GM18870 (cell line): ENCODE data around the gene PTPN3.
A peak's percentile ranks its signal among the peaks of the same experiment; 100 is the strongest.
"Not testable (repeated sequence)": the region's sequence is repeated elsewhere in the genome, so short reads cannot be mapped to it uniquely, and the experiment has no call there.

ENCODE experiments used
- ATAC-seq: cut with Tn5 transposase; IDR thresholded peaks from one replicate; pipeline ENCODE4 v1.9.1; 2021; ENCODE audit warnings: moderate library complexity; ENCODE audit not compliant: unreplicated experiment

Gene PTPN3

GRCh38 chr9:109403116-109403515 lies 95.0 kb downstream of the PTPN3 start:
- no peak for ATAC-seq

DNA sequence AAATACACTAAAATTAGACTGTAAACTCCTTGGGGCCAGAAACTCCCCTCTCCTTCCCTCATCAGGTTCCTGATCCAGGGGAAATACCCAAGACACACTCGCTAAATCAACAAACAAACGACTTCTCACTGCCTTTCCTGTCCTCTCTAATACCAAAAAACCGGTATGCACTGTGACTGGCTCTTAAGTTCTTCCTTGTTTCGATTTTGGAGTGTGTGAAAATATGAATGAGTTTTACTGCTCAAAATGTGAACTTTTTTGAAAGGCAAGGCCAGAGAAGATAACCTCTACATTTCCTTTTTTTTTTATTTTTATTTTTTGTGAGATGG lies 96.2 kb downstream of the PTPN3 start:
- ATAC-seq: no peak

- peak; percentile 31 for ATAC-seq
Observed at GRCh38 chr9:109401169-109401989, 96.7 kb downstream of the PTPN3 start.

- peak; percentile 89 for ATAC-seq
Observed at GRCh38 chr9:109399258-109399767, 98.8 kb downstream of the PTPN3 start.

DNA sequence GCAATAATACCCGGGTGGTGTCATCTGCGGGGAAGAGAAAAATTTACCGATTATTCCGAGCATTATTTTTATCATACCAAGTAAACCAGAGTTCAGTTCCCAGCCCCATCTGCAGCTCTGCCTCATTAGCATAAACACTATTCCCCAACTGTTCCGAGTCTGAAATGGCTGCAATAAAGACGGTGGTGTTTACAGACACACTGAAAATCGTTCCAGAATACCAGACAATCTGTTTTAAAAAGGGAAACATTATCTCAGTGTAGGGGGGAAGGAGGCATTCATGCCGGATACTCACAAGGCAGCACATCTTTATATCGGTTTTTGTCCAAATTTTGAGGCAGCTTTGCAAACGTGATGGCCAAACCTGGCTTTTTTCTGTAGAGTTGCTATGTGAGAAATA lies 106.9 kb downstream of the PTPN3 start:
- ATAC-seq: no peak

DNA sequence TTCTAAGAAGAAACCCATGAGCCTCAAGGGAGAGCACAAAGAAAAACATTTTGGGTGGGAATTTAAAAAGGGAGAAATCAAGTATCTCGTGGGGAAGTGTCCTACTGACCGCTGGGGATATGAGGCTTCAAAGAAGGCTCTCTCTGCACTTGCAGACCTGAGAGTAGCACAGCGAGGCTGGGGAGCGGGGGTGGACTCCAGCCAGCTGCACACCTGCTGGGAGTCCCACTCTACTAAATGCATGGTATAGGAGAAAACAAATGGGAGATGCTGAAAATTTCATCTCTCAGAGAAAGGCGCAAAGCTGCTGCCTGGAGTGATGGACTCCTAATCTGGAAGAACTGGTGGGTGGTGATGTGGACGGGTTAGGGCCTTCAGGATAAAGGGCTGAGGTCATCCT lies 110.3 kb downstream of the PTPN3 start:
- no peak for ATAC-seq

DNA sequence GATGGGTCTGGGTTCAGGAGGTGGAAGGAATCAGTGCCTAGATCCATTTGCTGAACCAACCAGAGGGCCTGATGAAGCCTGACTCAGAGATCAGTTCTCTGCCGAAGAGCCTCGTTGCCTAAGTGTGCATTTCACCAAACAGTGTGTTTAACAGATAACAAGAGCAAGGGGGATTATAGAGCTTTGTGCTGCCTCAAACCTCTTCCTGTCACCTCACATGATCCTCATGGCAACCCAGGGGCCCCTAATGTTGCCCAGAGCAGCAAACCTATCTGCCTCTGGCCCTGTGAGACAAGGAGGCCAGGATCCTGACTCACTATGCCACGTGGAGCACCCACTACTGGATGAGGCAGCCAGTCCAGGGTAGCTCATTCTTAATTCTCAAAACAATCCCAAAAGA lies 110.9 kb downstream of the PTPN3 start:
- no peak for ATAC-seq

GRCh38 chr9:109385499-109385898 lies 112.6 kb downstream of the PTPN3 start:
- ATAC-seq: no peak

- no peak for ATAC-seq
Observed at GRCh38 chr9:109383947-109384346, 114.2 kb downstream of the PTPN3 start.

DNA sequence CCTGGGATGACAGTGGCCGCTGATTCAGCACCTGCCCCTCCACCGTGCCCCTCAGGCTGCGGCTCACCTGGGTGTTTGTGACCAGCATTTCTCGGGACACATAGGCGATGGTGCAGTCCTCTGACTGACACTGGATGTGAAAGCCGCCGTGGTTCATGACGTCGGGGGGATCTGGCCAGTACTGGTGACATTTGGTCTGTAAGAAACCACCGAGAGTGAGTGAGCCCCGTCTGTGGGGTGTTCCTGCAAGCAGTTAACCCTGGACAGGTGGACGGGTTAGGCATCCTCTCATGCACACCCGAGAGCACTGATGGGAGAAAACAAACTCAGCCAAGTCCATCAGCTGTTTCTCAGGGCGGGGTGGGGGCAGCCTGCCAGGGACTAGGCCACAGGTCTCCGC lies 114.8 kb downstream of the PTPN3 start:
- no peak for ATAC-seq

- ATAC-seq: no peak
Observed at GRCh38 chr9:109382585-109382984, 115.5 kb downstream of the PTPN3 start.

DNA sequence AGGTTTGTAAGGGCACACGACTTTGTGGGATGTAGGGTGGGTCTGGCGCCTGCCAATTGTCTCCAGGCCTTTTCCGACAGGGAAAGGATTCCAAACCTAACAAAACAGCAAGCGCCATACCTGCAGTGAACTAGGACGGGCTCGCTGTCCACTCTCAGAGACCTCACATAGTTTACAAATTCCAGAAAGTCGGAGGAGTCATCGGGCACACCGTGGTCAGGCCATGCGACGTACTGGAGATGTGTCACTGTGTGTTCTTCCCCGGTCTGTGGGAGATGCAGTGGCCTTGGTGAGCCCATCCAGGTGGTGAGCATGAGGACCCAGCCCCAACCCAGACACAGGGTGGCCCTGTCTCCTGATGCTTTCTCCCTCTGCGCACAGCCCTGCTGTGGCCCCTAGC lies 115.9 kb downstream of the PTPN3 start:
- no peak for ATAC-seq

DNA sequence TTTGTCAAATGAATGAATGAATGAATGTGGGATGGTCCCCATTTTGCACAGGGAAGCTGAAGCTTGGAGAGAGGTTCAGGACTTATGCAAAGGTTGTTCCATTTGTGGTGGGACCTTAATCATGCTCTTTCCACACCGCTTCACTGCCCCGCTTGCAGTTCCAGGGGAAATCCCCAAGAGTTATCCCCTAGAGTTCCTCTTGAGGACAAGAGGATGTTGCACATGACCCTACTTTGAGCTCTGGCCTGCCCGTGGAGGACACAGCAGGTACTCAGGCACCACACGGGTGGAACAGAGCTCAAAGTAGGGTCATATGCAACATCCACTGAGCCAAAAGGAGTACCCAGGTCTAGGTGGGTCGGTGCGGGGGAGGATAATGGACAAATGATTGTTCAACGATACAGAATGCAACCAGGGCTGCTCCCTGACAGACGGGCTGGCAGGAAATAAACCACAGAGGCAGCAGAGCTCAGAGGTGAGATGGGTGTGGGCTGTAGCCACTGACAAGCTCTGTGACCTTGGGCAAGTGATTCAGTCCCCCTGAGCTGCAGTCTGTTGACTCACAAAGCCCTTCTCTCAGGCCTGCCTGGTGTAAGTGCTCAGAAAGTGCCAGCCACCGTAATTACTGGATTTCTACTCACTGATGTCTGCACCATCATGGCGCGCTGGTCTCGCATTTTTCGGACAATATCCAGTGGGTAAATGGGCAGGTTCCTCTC lies 116.9 kb downstream of the PTPN3 start:
- peak; percentile 56 for ATAC-seq

DNA sequence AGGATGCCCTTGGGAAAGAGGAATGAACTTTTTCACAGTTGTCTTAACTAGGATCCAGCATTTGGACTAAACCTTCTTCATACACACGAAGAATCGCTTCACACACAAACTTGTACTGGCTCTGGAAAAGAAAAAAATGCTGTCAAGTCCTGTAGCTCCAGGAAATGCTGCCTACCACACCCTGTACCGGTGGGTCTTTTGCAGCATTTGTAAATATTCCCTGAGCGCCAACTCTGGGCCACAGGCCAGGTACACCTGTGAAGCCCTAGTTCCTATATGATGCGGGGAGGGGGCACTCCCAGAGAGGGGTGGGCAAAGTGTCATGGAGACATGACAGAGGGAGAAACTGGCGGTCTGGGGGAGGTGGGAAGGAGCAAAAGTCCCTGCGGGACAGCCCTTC lies 118.6 kb downstream of the PTPN3 start:
- no peak for ATAC-seq

GRCh38 chr9:109378316-109378715 lies 119.8 kb downstream of the PTPN3 start:
- no peak for ATAC-seq

- ATAC-seq: no peak
Observed at GRCh38 chr9:109372246-109372645, 125.9 kb downstream of the PTPN3 start.

- no peak for ATAC-seq
Observed at GRCh38 chr9:109371374-109371773, 126.7 kb downstream of the PTPN3 start.

DNA sequence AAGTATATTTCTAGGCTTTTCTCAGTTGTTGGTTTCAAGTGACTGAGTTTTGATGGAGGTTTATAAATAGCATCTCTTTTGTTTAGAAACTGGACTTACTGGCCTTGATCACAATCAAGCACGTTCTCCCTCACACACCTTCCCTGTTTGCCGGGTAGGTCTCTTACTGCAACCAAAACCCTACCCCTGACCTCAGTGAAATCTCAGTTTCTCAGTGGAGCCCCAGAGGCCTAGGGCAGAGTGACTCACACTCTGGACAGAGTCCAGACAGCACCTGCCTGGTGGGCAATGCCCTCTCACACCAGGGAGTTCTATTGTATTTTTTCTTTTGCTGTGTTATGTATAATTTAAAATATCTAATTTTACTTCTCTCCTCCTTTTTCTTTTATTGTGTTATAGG lies 128.8 kb downstream of the PTPN3 start:
- no peak for ATAC-seq

GRCh38 chr9:109360771-109361170 lies 137.3 kb downstream of the PTPN3 start:
- ATAC-seq: no peak

GRCh38 chr9:109358968-109359603 lies 139.0 kb downstream of the PTPN3 start:
- not testable (repeated sequence) for ATAC-seq

DNA sequence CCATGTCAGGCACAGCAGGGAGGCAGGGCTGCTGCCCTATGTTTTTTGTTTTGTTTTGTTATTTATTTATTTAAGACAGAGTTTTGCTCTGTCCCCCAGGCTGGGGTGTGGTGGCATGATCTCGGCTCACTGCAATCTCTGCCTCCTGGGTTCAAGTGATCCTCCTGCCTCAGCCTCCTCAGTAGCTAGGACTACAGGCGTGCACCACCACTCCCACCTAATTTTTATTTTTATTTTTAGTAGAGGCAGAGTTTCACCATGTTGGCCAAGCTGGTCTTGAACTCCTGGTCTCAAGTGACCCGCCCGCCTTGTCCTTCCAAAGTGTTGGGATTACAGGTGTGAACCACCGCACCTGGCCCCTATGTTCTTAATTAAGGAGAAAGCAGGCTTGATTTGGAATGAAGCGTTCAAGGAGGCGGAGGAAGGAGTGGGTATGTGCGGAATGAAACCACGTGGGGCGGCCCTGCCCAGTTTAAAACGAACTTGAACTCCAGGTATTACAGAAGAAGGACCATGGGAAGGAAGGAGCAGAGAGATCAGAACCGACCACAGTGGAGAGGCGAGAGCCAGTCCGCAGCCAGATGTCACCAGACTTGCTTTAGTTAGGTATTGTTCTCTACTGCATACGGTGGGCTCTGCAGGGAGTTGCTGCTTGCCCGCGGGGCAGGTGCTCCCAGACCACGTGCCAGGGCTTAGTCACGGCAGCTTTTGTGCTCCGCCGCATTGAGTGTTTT lies 142.4 kb downstream of the PTPN3 start:
- no peak for ATAC-seq
